ENCODE results near the gene UST.

UST gene

DNA sequence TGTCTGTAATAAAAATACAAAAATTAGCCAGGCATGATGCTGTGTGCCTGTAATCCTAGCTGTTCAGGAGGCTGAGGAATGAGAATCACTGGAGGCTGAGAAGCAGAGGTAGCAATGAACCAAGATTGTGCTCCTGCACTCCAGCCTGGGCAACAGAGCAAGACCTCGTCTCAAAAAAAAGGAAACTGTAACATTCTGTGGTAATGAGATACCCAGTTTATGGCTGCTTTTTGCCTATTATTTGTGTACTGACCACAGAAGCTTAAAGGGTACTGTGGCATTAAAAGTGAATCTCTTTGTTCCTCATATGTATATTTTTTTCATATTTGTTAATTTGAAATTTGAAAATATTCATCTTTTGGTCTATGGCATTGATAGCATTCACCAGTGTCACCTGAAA lies 185.4 kb downstream of the UST start:
- Histone ChIP-seq H3K27ac (ENCODE audit: low read depth in 2 of 2, low read length in 2 of 2) (no peak overlapping the region), H3K27me3 (ENCODE audit: control insufficient read depth in 2 of 2, insufficient read depth in 2 of 2, low read length in 2 of 2) (no peaks in the 10 kb centered on the region), H3K4me3 (ENCODE audit: low read length in 2 of 2) (no peak overlapping the region), H3K9me3 (ENCODE audit: control insufficient read depth in 2 of 2, low read length in 2 of 2) (no peaks in the 10 kb centered on the region), H3K36me3 (ENCODE audit: control insufficient read depth in 2 of 2, insufficient read depth in 2 of 2, low read length in 2 of 2) (no peaks in the 10 kb centered on the region), H3K9ac (ENCODE audit: low read depth in 1 of 2, low read length in 2 of 2) (no peak overlapping the region), H3K4me1 (ENCODE audit: control insufficient read depth in 2 of 2, insufficient read depth in 2 of 2, low read length in 2 of 2) (no peaks in the 10 kb centered on the region)

DNA sequence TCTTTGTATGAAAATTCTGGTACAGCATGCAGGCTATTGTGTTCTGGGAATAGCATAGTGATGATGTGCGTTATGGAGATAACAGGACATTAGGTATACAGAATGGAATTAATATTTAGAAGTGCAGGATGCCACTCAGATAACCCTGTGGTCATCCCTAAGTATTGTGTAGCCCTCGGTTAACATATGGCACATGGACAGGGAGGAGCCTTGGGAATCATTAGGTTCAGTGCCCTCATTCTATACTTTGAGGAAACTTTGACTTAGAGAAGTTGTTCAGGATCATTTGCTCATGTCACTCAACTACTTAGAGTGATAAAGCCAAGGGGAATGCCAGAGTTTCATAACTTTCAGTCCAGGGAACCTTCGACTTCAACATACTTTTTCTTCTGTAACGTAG lies 185.9 kb downstream of the UST start:
- no peaks in the 10 kb centered on the region for H3K27me3 ChIP-seq (ENCODE audit: control insufficient read depth in 2 of 2, insufficient read depth in 2 of 2, low read length in 2 of 2)
- no peaks in the 10 kb centered on the region for H3K4me1 ChIP-seq (ENCODE audit: control insufficient read depth in 2 of 2, insufficient read depth in 2 of 2, low read length in 2 of 2)
- no peaks in the 10 kb centered on the region for H3K36me3 ChIP-seq (ENCODE audit: control insufficient read depth in 2 of 2, insufficient read depth in 2 of 2, low read length in 2 of 2)
- no peak overlapping the region for H3K4me3 ChIP-seq (ENCODE audit: low read length in 2 of 2)
- no peak overlapping the region for H3K27ac ChIP-seq (ENCODE audit: low read depth in 2 of 2, low read length in 2 of 2)
- no peak overlapping the region for H3K9ac ChIP-seq (ENCODE audit: low read depth in 1 of 2, low read length in 2 of 2)
- H3K9me3 ChIP-seq (ENCODE audit: control insufficient read depth in 2 of 2, low read length in 2 of 2): no peaks in the 10 kb centered on the region

DNA sequence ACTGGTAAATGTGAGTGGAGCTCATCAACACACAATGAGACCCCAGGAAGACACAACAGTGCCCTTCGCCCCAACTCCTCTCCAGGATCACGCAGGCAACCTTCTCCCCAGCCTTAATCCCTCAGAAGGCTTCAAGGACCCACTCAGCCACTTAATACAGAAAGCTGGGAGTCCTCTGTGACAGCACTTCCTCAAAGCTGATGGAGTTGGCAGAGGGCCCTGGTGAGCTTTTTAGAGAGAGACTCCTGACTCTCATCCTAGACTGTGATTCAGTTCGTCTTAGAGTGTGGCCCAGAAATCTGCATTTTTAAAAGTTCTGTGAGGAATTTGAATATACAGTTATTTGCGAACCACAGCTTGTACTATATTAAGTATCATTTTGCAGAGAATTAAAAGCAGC lies 187.7 kb downstream of the UST start:
- Histone ChIP-seq H3K36me3 (ENCODE audit: control insufficient read depth in 2 of 2, insufficient read depth in 2 of 2, low read length in 2 of 2) (no peaks in the 10 kb centered on the region), H3K27ac (ENCODE audit: low read depth in 2 of 2, low read length in 2 of 2) (no peak overlapping the region), H3K4me3 (ENCODE audit: low read length in 2 of 2) (no peak overlapping the region), H3K27me3 (ENCODE audit: control insufficient read depth in 2 of 2, insufficient read depth in 2 of 2, low read length in 2 of 2) (no peaks in the 10 kb centered on the region), H3K9ac (ENCODE audit: low read depth in 1 of 2, low read length in 2 of 2) (no peak overlapping the region), H3K4me1 (ENCODE audit: control insufficient read depth in 2 of 2, insufficient read depth in 2 of 2, low read length in 2 of 2) (no peaks in the 10 kb centered on the region), H3K9me3 (ENCODE audit: control insufficient read depth in 2 of 2, low read length in 2 of 2) (no peaks in the 10 kb centered on the region)

DNA sequence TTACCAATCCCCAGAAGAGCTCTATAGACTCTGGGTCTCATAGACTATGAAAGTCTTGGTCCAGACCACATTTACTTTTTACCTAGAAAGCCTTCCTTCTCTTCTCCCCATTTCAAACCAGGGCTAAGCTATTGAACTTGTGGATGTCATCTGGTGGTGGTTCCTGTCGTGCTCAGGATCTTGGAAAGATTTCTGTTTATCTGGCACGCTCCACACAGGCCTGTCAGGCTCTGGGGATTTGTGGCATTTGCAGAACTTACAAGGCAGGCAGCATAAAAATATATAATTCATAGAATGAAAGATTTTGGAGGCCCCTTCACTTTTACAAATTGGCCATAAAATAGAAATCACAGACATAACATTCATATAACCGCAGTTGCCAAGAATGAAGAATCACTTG lies 188.1 kb downstream of the UST start:
- no peaks in the 10 kb centered on the region for H3K4me1 ChIP-seq (ENCODE audit: control insufficient read depth in 2 of 2, insufficient read depth in 2 of 2, low read length in 2 of 2)
- H3K27ac ChIP-seq (ENCODE audit: low read depth in 2 of 2, low read length in 2 of 2): no peak overlapping the region
- no peaks in the 10 kb centered on the region for H3K9me3 ChIP-seq (ENCODE audit: control insufficient read depth in 2 of 2, low read length in 2 of 2)
- no peak overlapping the region for H3K4me3 ChIP-seq (ENCODE audit: low read length in 2 of 2)
- H3K36me3 ChIP-seq (ENCODE audit: control insufficient read depth in 2 of 2, insufficient read depth in 2 of 2, low read length in 2 of 2): no peaks in the 10 kb centered on the region
- no peak overlapping the region for H3K9ac ChIP-seq (ENCODE audit: low read depth in 1 of 2, low read length in 2 of 2)
- H3K27me3 ChIP-seq (ENCODE audit: control insufficient read depth in 2 of 2, insufficient read depth in 2 of 2, low read length in 2 of 2): no peaks in the 10 kb centered on the region

DNA sequence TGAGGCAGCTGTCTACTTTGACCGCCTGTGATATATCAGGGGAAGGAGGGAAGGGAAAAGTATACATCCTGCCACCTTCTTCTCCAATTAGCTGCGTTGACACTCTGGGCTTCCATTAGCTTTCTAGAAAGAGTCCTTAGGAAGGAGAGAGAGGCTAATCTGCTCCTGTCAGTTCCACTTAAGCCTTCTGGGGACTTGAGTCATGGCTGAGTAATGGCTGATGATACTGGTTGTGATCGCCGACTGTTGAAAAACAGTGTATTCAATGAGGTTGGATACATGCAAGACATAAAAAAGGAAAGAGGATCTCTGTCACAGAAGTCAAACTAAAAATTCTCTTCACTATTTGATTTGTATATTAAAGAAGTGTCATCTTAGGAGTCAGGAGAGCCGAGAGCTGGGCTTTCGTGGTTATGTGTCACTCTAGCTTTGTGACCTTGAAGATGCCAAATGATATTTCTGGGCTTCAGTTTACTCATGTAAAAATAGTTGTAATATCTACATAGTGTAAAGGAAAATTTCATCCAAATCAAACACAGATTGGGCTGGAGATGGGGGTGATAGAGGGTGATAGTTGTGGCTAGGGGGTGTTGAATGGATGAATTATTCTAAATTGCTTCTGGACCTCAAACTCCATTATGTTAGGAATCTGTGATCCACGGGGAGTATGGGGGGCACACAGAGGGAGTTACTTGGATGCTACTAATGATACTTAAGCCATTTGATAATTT lies 189.0 kb downstream of the UST start:
- H3K9ac ChIP-seq (ENCODE audit: low read depth in 1 of 2, low read length in 2 of 2): no peak overlapping the region
- H3K36me3 ChIP-seq (ENCODE audit: control insufficient read depth in 2 of 2, insufficient read depth in 2 of 2, low read length in 2 of 2): no peaks in the 10 kb centered on the region
- H3K9me3 ChIP-seq (ENCODE audit: control insufficient read depth in 2 of 2, low read length in 2 of 2): no peaks in the 10 kb centered on the region
- no peaks in the 10 kb centered on the region for H3K4me1 ChIP-seq (ENCODE audit: control insufficient read depth in 2 of 2, insufficient read depth in 2 of 2, low read length in 2 of 2)
- no peak overlapping the region for H3K4me3 ChIP-seq (ENCODE audit: low read length in 2 of 2)
- H3K27me3 ChIP-seq (ENCODE audit: control insufficient read depth in 2 of 2, insufficient read depth in 2 of 2, low read length in 2 of 2): no peaks in the 10 kb centered on the region
- no peak overlapping the region for H3K27ac ChIP-seq (ENCODE audit: low read depth in 2 of 2, low read length in 2 of 2)

DNA sequence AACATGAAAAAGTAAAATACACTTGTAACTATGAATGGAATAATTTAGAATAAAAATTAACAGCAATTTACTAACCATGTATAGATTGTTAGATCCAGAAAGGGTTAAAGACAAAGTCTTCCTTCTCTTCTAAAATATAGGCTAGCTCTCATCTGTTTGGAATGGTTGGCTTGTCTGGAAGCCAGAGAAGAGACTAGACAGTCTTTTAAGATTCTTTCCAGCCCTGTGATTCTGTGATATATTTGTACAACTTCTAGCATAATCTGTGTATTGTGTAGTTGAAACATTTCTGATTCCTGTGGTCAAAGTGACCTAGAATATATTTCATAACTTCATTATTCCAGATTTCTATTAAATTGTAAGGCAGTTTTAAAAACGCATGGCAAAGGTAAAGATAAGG lies 196.6 kb downstream of the UST start:
- Histone ChIP-seq H3K9ac (ENCODE audit: low read depth in 1 of 2, low read length in 2 of 2) (no peak overlapping the region), H3K4me1 (ENCODE audit: control insufficient read depth in 2 of 2, insufficient read depth in 2 of 2, low read length in 2 of 2) (no peaks in the 10 kb centered on the region)

DNA sequence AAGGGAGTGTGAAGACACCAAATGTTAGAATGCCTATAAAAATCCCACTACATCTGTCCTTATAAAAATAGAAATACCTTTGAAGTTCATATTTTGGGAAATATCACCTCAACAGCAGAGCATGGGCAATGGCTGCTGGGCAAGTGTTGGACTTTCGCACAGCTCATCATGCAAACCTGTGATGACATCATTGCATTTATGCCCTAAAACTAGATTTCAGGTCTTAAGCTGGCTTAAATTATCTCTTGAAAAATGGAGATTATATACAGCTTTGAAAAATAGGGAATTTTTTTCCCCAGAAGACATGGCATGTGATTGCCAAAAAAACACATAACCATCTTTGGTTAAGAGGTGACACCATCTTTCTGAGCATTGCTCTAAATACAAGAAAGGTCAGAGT lies 197.8 kb downstream of the UST start:
- Histone ChIP-seq H3K9ac (ENCODE audit: low read depth in 1 of 2, low read length in 2 of 2) (no peak overlapping the region), H3K4me1 (ENCODE audit: control insufficient read depth in 2 of 2, insufficient read depth in 2 of 2, low read length in 2 of 2) (no peaks in the 10 kb centered on the region), H3K9me3 (ENCODE audit: control insufficient read depth in 2 of 2, low read length in 2 of 2) (no peaks in the 10 kb centered on the region), H3K27ac (ENCODE audit: low read depth in 2 of 2, low read length in 2 of 2) (no peak overlapping the region), H3K4me3 (ENCODE audit: low read length in 2 of 2) (no peak overlapping the region), H3K36me3 (ENCODE audit: control insufficient read depth in 2 of 2, insufficient read depth in 2 of 2, low read length in 2 of 2) (no peaks in the 10 kb centered on the region), H3K27me3 (ENCODE audit: control insufficient read depth in 2 of 2, insufficient read depth in 2 of 2, low read length in 2 of 2) (no peaks in the 10 kb centered on the region)

More for the DNA sequence above, 196.6 kb downstream of the UST start:
- H3K27ac ChIP-seq (ENCODE audit: low read depth in 2 of 2, low read length in 2 of 2): no peak overlapping the region
- no peak overlapping the region for H3K4me3 ChIP-seq (ENCODE audit: low read length in 2 of 2)
- H3K9me3 ChIP-seq (ENCODE audit: control insufficient read depth in 2 of 2, low read length in 2 of 2): no peaks in the 10 kb centered on the region
- no peaks in the 10 kb centered on the region for H3K27me3 ChIP-seq (ENCODE audit: control insufficient read depth in 2 of 2, insufficient read depth in 2 of 2, low read length in 2 of 2)
- no peaks in the 10 kb centered on the region for H3K36me3 ChIP-seq (ENCODE audit: control insufficient read depth in 2 of 2, insufficient read depth in 2 of 2, low read length in 2 of 2)

DNA sequence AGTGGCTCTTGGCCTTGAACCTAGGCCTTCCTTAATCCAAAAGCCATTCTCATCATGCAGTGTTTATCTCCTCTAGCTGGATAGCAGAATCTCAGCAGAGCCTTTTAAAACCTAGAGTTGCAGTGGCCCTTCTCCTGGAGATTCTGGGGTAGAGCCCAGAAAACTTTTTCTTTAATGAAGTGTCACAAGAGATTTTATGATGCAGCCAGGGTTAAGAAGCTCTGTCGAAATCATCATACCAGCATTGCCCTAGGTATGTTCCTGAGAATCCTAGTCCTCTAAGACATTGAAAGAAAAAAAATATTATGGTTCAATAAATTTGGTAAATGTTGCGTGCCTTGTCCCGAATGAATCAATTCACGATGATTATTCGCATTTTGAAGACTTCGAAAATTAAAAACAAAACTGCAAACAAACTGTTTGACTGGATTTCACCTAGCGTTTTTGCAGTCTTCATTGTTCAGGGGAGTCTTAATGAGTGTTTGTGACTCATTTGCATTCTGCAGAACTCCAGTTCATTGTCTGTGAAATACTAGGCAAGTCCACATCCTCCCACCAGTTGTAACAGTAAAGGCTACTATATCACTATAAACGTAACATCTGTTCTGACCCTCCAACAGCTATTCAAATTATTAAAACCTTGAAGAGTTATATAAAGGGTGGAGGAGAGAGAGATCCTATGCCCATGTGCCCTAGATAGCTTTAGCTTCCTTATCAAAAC lies 198.6 kb downstream of the UST start:
- no peaks in the 10 kb centered on the region for H3K36me3 ChIP-seq (ENCODE audit: control insufficient read depth in 2 of 2, insufficient read depth in 2 of 2, low read length in 2 of 2)
- no peak overlapping the region for H3K4me3 ChIP-seq (ENCODE audit: low read length in 2 of 2)
- H3K9ac ChIP-seq (ENCODE audit: low read depth in 1 of 2, low read length in 2 of 2): no peak overlapping the region
- no peaks in the 10 kb centered on the region for H3K4me1 ChIP-seq (ENCODE audit: control insufficient read depth in 2 of 2, insufficient read depth in 2 of 2, low read length in 2 of 2)
- no peaks in the 10 kb centered on the region for H3K27me3 ChIP-seq (ENCODE audit: control insufficient read depth in 2 of 2, insufficient read depth in 2 of 2, low read length in 2 of 2)
- no peak overlapping the region for H3K27ac ChIP-seq (ENCODE audit: low read depth in 2 of 2, low read length in 2 of 2)
- H3K9me3 ChIP-seq (ENCODE audit: control insufficient read depth in 2 of 2, low read length in 2 of 2): no peaks in the 10 kb centered on the region

DNA sequence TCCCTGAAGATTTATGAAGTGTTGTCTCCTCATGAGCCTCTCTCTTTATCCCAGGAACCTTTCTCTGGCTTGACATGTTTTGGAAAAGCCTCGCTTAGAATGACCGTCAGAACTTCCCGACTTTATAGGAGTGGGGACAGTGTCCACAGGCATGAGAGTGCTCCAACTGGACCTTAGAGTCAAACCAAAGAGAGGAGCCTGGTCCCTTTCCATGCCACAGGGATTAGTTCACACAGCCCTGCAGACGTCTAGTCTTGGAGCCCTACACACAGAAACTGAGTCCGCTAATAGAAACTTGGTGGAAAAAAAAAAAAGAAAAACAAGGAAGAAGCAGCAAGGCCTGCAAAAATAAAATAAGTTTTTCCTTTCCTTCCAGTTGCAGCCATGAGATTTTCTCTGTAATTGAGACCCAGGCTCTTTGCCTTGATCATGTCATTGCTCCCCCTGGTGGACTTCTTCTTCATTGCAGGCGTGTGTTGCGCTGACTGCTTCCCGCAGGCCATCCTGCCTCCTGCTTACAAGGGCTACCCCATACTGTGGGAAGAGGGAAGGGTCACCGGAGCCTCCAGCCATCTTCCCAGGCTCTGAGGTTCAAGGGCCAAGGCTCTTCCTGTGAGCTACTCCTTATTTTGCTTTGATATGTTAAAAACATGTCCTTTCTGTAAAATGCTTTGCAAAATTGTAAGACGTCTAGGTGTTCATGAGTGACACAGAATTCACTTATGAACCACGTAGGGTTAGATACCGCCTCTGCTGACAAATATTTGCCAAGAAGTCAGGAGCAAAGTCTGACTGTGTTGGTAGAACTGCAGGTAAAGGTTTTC lies 201.0 kb downstream of the UST start:
- Histone ChIP-seq H3K36me3 (ENCODE audit: control insufficient read depth in 2 of 2, insufficient read depth in 2 of 2, low read length in 2 of 2) (no peaks in the 10 kb centered on the region), H3K9ac (ENCODE audit: low read depth in 1 of 2, low read length in 2 of 2) (no peak overlapping the region), H3K27ac (ENCODE audit: low read depth in 2 of 2, low read length in 2 of 2) (no peak overlapping the region), H3K4me3 (ENCODE audit: low read length in 2 of 2) (no peak overlapping the region), H3K9me3 (ENCODE audit: control insufficient read depth in 2 of 2, low read length in 2 of 2) (no peaks in the 10 kb centered on the region), H3K4me1 (ENCODE audit: control insufficient read depth in 2 of 2, insufficient read depth in 2 of 2, low read length in 2 of 2) (no peaks in the 10 kb centered on the region), H3K27me3 (ENCODE audit: control insufficient read depth in 2 of 2, insufficient read depth in 2 of 2, low read length in 2 of 2) (no peaks in the 10 kb centered on the region)

DNA sequence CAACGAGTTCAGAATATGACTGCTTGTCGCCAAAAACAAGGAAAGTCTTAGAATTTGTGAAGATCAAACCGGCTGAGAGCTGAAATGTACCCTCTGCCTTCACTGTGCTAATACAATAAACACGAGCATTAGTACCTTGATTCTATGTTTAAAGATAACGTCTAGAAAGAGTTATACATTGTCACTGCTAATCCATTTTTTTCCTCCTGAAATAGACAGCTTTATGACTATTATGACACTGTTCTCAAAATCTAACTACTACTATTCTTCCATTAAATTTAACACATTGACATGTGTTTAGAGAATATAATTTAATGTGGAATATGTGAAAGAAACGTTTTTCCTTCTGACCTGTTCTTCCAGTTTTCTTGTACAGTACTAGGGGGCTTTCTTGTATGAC lies 204.8 kb downstream of the UST start:
- no peak overlapping the region for H3K27ac ChIP-seq (ENCODE audit: low read depth in 2 of 2, low read length in 2 of 2)
- H3K9me3 ChIP-seq (ENCODE audit: control insufficient read depth in 2 of 2, low read length in 2 of 2): no peaks in the 10 kb centered on the region
- no peaks in the 10 kb centered on the region for H3K27me3 ChIP-seq (ENCODE audit: control insufficient read depth in 2 of 2, insufficient read depth in 2 of 2, low read length in 2 of 2)
- no peaks in the 10 kb centered on the region for H3K4me1 ChIP-seq (ENCODE audit: control insufficient read depth in 2 of 2, insufficient read depth in 2 of 2, low read length in 2 of 2)
- no peak overlapping the region for H3K4me3 ChIP-seq (ENCODE audit: low read length in 2 of 2)
- H3K36me3 ChIP-seq (ENCODE audit: control insufficient read depth in 2 of 2, insufficient read depth in 2 of 2, low read length in 2 of 2): no peaks in the 10 kb centered on the region
- H3K9ac ChIP-seq (ENCODE audit: low read depth in 1 of 2, low read length in 2 of 2): no peak overlapping the region

Data from mucosa of rectum (tissue), 2 donors.